SJCRH30 (cell line): ENCODE results near the gene CHRM3. TPM values are rescaled to one million over a fixed set of nuclear protein-coding genes. Genes with fewer than 3 reads are reported as not detected.

Source experiments
- DNase-seq, 2 experiments: peaks; one replicate each; pipeline ENCODE4 v3.0.0-alpha.2; 2015 to 2020
- H3K27ac ChIP-seq: fragments of 250-450 bp; sonication (Bioruptor Pico); 2 replicates; pipeline ENCODE4 v1.5.1; 2020; ENCODE audit warnings: mild to moderate bottlenecking, moderate library complexity
- H3K27me3 ChIP-seq: fragments of 250-450 bp; sonication (Bioruptor Pico); 2 replicates; pipeline ENCODE4 v1.5.1; 2020; ENCODE audit warnings: mild to moderate bottlenecking, moderate library complexity
- H3K36me3 ChIP-seq: fragments of 250-450 bp; sonication (Bioruptor Pico); 2 replicates; pipeline ENCODE4 v1.5.1; 2020; ENCODE audit warnings: mild to moderate bottlenecking, moderate library complexity
- H3K4me1 ChIP-seq: fragments of 250-450 bp; sonication (Bioruptor Pico); 2 replicates; pipeline ENCODE4 v1.5.1; 2020; ENCODE audit warnings: mild to moderate bottlenecking, moderate library complexity
- H3K4me3 ChIP-seq: fragments of 250-450 bp; sonication (Bioruptor Pico); 2 replicates; pipeline ENCODE4 v1.5.1; 2020; ENCODE audit warnings: mild to moderate bottlenecking, moderate library complexity
- H3K9me3 ChIP-seq: fragments of 250-450 bp; sonication (Bioruptor Pico); replicated peaks from 2 replicates; pipeline ENCODE4 v1.5.1; 2020; ENCODE audit warnings: mild to moderate bottlenecking, moderate library complexity
- total RNA-seq: library from RNA; depleted of rRNA; stranded (reverse); fragments of >200 nt; shearing (Covaris generic); gene quantifications from 2 replicates; pipeline ENCODE4 v1.2.3, GENCODE V29; 2014

The CHRM3 gene
- total RNA-seq, 1 experiment from 2014 or later, result 0.47 TPM

GRCh38 chr1:239428120-239428710 lies 41.8 kb downstream of the CHRM3 start:
- Histone ChIP-seq H3K9me3 (no peaks in the 10 kb centered on the region), H3K27me3 (no peaks in the 10 kb centered on the region), H3K36me3 (no peaks in the 10 kb centered on the region), H3K27ac (no peak overlapping the region), H3K4me3 (no peak overlapping the region), H3K4me1 (peaks cover 7% of the 10 kb centered on the region; the same call in 1 of the 2 replicates)
- peak in 1 of 2 experiments; percentile 12 for DNase-seq

- Histone ChIP-seq H3K27me3 (no peaks in the 10 kb centered on the region), H3K36me3 (no peaks in the 10 kb centered on the region), H3K4me3 (no peak overlapping the region), H3K4me1 (peaks cover 7% of the 10 kb centered on the region; the same call in 1 of the 2 replicates), H3K27ac (no peak overlapping the region), H3K9me3 (no peaks in the 10 kb centered on the region)
- no peak for DNase-seq
Observed at GRCh38 chr1:239429163-239429562, 42.8 kb downstream of the CHRM3 start.

- H3K36me3 ChIP-seq, result no peaks in the 10 kb centered on the region
- H3K27ac ChIP-seq, result no peak overlapping the region
- H3K4me1 ChIP-seq, result peaks cover 7% of the 10 kb centered on the region; the same call in 1 of the 2 replicates
- no peaks in the 10 kb centered on the region for H3K9me3 ChIP-seq
- no peak for DNase-seq
- no peaks in the 10 kb centered on the region for H3K27me3 ChIP-seq
- no peak overlapping the region for H3K4me3 ChIP-seq
Observed at GRCh38 chr1:239432255-239432654, 45.9 kb downstream of the CHRM3 start.

- Histone ChIP-seq H3K27ac (no peak overlapping the region), H3K4me3 (no peak overlapping the region), H3K4me1 (no peaks in the 10 kb centered on the region), H3K9me3 (no peaks in the 10 kb centered on the region), H3K36me3 (no peaks in the 10 kb centered on the region), H3K27me3 (no peaks in the 10 kb centered on the region)
- no peak for DNase-seq
Observed at GRCh38 chr1:239434181-239434580, 47.8 kb downstream of the CHRM3 start.
